ENCODE results near the gene LPGAT1.

The LPGAT1 gene

GRCh38 chr1:211713231-211713630 lies 117.3 kb downstream of the LPGAT1 start:
- H3K27ac ChIP-seq (ENCODE audit: low read length), result no peak overlapping the region

GRCh38 chr1:211711315-211711705 lies 119.3 kb downstream of the LPGAT1 start:
- Histone ChIP-seq H3K4me3 (ENCODE audit: low read depth in 1 of 2, low read length in 2 of 2) (no peak overlapping the region), H3K27ac (ENCODE audit: low read length) (no peak overlapping the region), H3K4me1 (ENCODE audit: control insufficient read depth in 1 of 2, insufficient read depth in 2 of 2, low read length in 2 of 2) (no peaks in the 10 kb centered on the region), H3K27me3 (ENCODE audit: low read depth, low read length) (no peaks in the 10 kb centered on the region), H3K9me3 (ENCODE audit: control insufficient read depth in 1 of 2, low read length in 2 of 2) (no peaks in the 10 kb centered on the region), H3K36me3 (ENCODE audit: control insufficient read depth in 1 of 2, insufficient read depth in 2 of 2, low read length in 2 of 2) (no peaks in the 10 kb centered on the region)

More at GRCh38 chr1:211713231-211713630, 117.3 kb downstream of the LPGAT1 start:
- H3K4me3 ChIP-seq (ENCODE audit: low read depth in 1 of 2, low read length in 2 of 2), result no peak overlapping the region
- no peaks in the 10 kb centered on the region for H3K36me3 ChIP-seq (ENCODE audit: control insufficient read depth in 1 of 2, insufficient read depth in 2 of 2, low read length in 2 of 2)
- no peaks in the 10 kb centered on the region for H3K4me1 ChIP-seq (ENCODE audit: control insufficient read depth in 1 of 2, insufficient read depth in 2 of 2, low read length in 2 of 2)
- H3K9me3 ChIP-seq (ENCODE audit: control insufficient read depth in 1 of 2, low read length in 2 of 2), result no peaks in the 10 kb centered on the region
- no peaks in the 10 kb centered on the region for H3K27me3 ChIP-seq (ENCODE audit: low read depth, low read length)

- H3K36me3 ChIP-seq (ENCODE audit: control insufficient read depth in 1 of 2, insufficient read depth in 2 of 2, low read length in 2 of 2), result no peaks in the 10 kb centered on the region
Measured at GRCh38 chr1:211710566-211711314, 119.8 kb downstream of the LPGAT1 start.

GRCh38 chr1:211708926-211709325 lies 121.6 kb downstream of the LPGAT1 start:
- Histone ChIP-seq H3K27me3 (ENCODE audit: low read depth, low read length) (no peaks in the 10 kb centered on the region), H3K27ac (ENCODE audit: low read length) (no peak overlapping the region), H3K4me3 (ENCODE audit: low read depth in 1 of 2, low read length in 2 of 2) (no peak overlapping the region), H3K9me3 (ENCODE audit: control insufficient read depth in 1 of 2, low read length in 2 of 2) (no peaks in the 10 kb centered on the region), H3K4me1 (ENCODE audit: control insufficient read depth in 1 of 2, insufficient read depth in 2 of 2, low read length in 2 of 2) (peaks cover 0 to 5% of the 10 kb centered on the region in 2 donors), H3K36me3 (ENCODE audit: control insufficient read depth in 1 of 2, insufficient read depth in 2 of 2, low read length in 2 of 2) (no peaks in the 10 kb centered on the region)

More at GRCh38 chr1:211710566-211711314, 119.8 kb downstream of the LPGAT1 start:
- no peak overlapping the region for H3K27ac ChIP-seq (ENCODE audit: low read length)
- H3K9me3 ChIP-seq (ENCODE audit: control insufficient read depth in 1 of 2, low read length in 2 of 2), result no peaks in the 10 kb centered on the region
- H3K27me3 ChIP-seq (ENCODE audit: low read depth, low read length), result no peaks in the 10 kb centered on the region
- peaks cover 0 to under 1% of the 10 kb centered on the region in 2 donors for H3K4me1 ChIP-seq (ENCODE audit: control insufficient read depth in 1 of 2, insufficient read depth in 2 of 2, low read length in 2 of 2)
- no peak overlapping the region for H3K4me3 ChIP-seq (ENCODE audit: low read depth in 1 of 2, low read length in 2 of 2)

GRCh38 chr1:211708006-211708405 lies 122.6 kb downstream of the LPGAT1 start:
- Histone ChIP-seq H3K27ac (ENCODE audit: low read length) (no peak overlapping the region), H3K27me3 (ENCODE audit: low read depth, low read length) (no peaks in the 10 kb centered on the region), H3K9me3 (ENCODE audit: control insufficient read depth in 1 of 2, low read length in 2 of 2) (no peaks in the 10 kb centered on the region), H3K4me3 (ENCODE audit: low read depth in 1 of 2, low read length in 2 of 2) (no peak overlapping the region), H3K4me1 (ENCODE audit: control insufficient read depth in 1 of 2, insufficient read depth in 2 of 2, low read length in 2 of 2) (peaks cover 0 to 5% of the 10 kb centered on the region in 2 donors), H3K36me3 (ENCODE audit: control insufficient read depth in 1 of 2, insufficient read depth in 2 of 2, low read length in 2 of 2) (no peaks in the 10 kb centered on the region)

GRCh38 chr1:211705467-211706091 lies 125.0 kb downstream of the LPGAT1 start:
- Histone ChIP-seq H3K4me1 (ENCODE audit: control insufficient read depth in 1 of 2, insufficient read depth in 2 of 2, low read length in 2 of 2) (peaks cover 0 to 5% of the 10 kb centered on the region in 2 donors), H3K36me3 (ENCODE audit: control insufficient read depth in 1 of 2, insufficient read depth in 2 of 2, low read length in 2 of 2) (no peaks in the 10 kb centered on the region), H3K4me3 (ENCODE audit: low read depth in 1 of 2, low read length in 2 of 2) (no peak overlapping the region), H3K9me3 (ENCODE audit: control insufficient read depth in 1 of 2, low read length in 2 of 2) (no peaks in the 10 kb centered on the region), H3K27ac (ENCODE audit: low read length) (no peak overlapping the region), H3K27me3 (ENCODE audit: low read depth, low read length) (no peaks in the 10 kb centered on the region)

GRCh38 chr1:211704543-211704942 lies 126.0 kb downstream of the LPGAT1 start:
- Histone ChIP-seq H3K4me3 (ENCODE audit: low read depth in 1 of 2, low read length in 2 of 2) (no peak overlapping the region), H3K27ac (ENCODE audit: low read length) (no peak overlapping the region), H3K9me3 (ENCODE audit: control insufficient read depth in 1 of 2, low read length in 2 of 2) (no peaks in the 10 kb centered on the region), H3K36me3 (ENCODE audit: control insufficient read depth in 1 of 2, insufficient read depth in 2 of 2, low read length in 2 of 2) (no peaks in the 10 kb centered on the region), H3K27me3 (ENCODE audit: low read depth, low read length) (no peaks in the 10 kb centered on the region), H3K4me1 (ENCODE audit: control insufficient read depth in 1 of 2, insufficient read depth in 2 of 2, low read length in 2 of 2) (peaks cover 0 to 5% of the 10 kb centered on the region in 2 donors)

GRCh38 chr1:211703812-211704537 lies 126.6 kb downstream of the LPGAT1 start:
- Histone ChIP-seq H3K9me3 (ENCODE audit: control insufficient read depth in 1 of 2, low read length in 2 of 2) (no peaks in the 10 kb centered on the region), H3K4me1 (ENCODE audit: control insufficient read depth in 1 of 2, insufficient read depth in 2 of 2, low read length in 2 of 2) (peaks cover 0 to 5% of the 10 kb centered on the region in 2 donors), H3K27me3 (ENCODE audit: low read depth, low read length) (no peaks in the 10 kb centered on the region), H3K27ac (ENCODE audit: low read length) (no peak overlapping the region), H3K4me3 (ENCODE audit: low read depth in 1 of 2, low read length in 2 of 2) (no peak overlapping the region), H3K36me3 (ENCODE audit: control insufficient read depth in 1 of 2, insufficient read depth in 2 of 2, low read length in 2 of 2) (no peaks in the 10 kb centered on the region)

GRCh38 chr1:211701733-211702132 lies 128.8 kb downstream of the LPGAT1 start:
- no peak overlapping the region for H3K4me3 ChIP-seq (ENCODE audit: low read depth in 1 of 2, low read length in 2 of 2)
- H3K4me1 ChIP-seq (ENCODE audit: control insufficient read depth in 1 of 2, insufficient read depth in 2 of 2, low read length in 2 of 2), result peaks cover 0 to 5% of the 10 kb centered on the region in 2 donors
- H3K27me3 ChIP-seq (ENCODE audit: low read depth, low read length), result no peaks in the 10 kb centered on the region
- H3K9me3 ChIP-seq (ENCODE audit: control insufficient read depth in 1 of 2, low read length in 2 of 2), result no peaks in the 10 kb centered on the region
- H3K36me3 ChIP-seq (ENCODE audit: control insufficient read depth in 1 of 2, insufficient read depth in 2 of 2, low read length in 2 of 2), result no peaks in the 10 kb centered on the region
- no peak overlapping the region for H3K27ac ChIP-seq (ENCODE audit: low read length)

GRCh38 chr1:211699059-211699458 lies 131.5 kb downstream of the LPGAT1 start:
- no peak overlapping the region for H3K4me3 ChIP-seq (ENCODE audit: low read depth in 1 of 2, low read length in 2 of 2)
- H3K4me1 ChIP-seq (ENCODE audit: control insufficient read depth in 1 of 2, insufficient read depth in 2 of 2, low read length in 2 of 2), result no peaks in the 10 kb centered on the region
- H3K36me3 ChIP-seq (ENCODE audit: control insufficient read depth in 1 of 2, insufficient read depth in 2 of 2, low read length in 2 of 2), result no peaks in the 10 kb centered on the region
- H3K27ac ChIP-seq (ENCODE audit: low read length), result no peak overlapping the region
- H3K9me3 ChIP-seq (ENCODE audit: control insufficient read depth in 1 of 2, low read length in 2 of 2), result no peaks in the 10 kb centered on the region
- no peaks in the 10 kb centered on the region for H3K27me3 ChIP-seq (ENCODE audit: low read depth, low read length)
